ENCODE results near the gene ITFG1. TPM values are rescaled to one million over a fixed set of nuclear protein-coding genes. Genes with fewer than 3 reads are reported as not detected.

ITFG1 gene
- total RNA-seq, 2 experiments from 2014 or later, result 18.0 to 18.5 TPM

DNA sequence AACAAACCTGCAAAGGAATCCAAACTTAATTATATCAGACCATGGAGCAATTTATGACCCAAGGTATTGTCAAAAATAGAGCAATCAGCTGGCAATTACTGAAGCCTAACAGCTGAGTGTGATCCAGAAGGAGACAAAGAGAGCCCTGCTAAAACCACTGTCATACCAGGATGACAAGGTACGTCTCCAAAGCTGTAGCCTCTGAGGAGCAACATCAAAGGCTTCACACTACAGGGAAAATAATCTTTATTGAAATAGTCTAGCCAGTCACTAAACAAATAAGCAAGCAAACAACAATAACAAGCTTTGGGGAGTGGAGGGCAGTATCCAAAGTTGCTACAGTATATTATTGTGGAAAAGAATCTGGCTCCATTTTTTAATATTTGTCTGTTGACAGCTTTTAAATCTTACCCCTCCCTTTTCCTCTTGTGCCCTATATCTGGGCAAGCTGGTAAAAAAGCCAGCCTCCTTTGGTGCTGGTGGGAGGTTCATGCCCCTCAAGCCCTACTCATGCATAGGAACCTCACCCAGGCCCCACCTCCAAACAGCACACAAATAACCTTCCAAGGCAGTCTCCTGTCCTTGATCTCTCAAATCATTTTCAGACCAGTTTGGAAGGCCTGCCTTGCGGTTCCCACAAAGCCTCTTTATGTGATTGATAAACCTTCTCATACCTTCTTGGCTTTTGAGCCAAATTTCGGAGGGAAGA, 73.7 kb downstream of the ITFG1 start:
- Mint-ChIP-seq H3K36me3 (ENCODE audit: low read depth) (peaks cover 17% of the 10 kb centered on the region), H3K27me3 (no peaks in the 10 kb centered on the region), H3K27ac (no peak overlapping the region), H3K4me3 (no peak overlapping the region), H3K4me1 (ENCODE audit: low read depth) (peaks cover 4% of the 10 kb centered on the region), H3K9me3 (no peaks in the 10 kb centered on the region)
- DNase-seq (no peak), ATAC-seq (ENCODE audit: poor library complexity) (no peak)
- ChIA-PET CTCF (no interaction called here), POLR2A (no interaction called here)
- Histone ChIP-seq H3K27me3 (ENCODE audit: control insufficient read depth in 1 of 2, insufficient read depth in 2 of 2, low read length in 2 of 2) (no peaks in the 10 kb centered on the region), H3K4me1 (ENCODE audit: insufficient read depth, low read length) (peaks cover 3% of the 10 kb centered on the region), H3K4me3 (ENCODE audit: low read length) (no peak overlapping the region), H3K27ac (ENCODE audit: low read depth in 1 of 2, low read length in 2 of 2) (no peak overlapping the region), H3K9me3 (ENCODE audit: control insufficient read depth in 1 of 2, insufficient read depth in 1 of 2, low read length in 2 of 2) (no peaks in the 10 kb centered on the region), H3K36me3 (ENCODE audit: insufficient read depth, low read length) (no peaks in the 10 kb centered on the region)
- TF ChIP-seq, protein P1, sequence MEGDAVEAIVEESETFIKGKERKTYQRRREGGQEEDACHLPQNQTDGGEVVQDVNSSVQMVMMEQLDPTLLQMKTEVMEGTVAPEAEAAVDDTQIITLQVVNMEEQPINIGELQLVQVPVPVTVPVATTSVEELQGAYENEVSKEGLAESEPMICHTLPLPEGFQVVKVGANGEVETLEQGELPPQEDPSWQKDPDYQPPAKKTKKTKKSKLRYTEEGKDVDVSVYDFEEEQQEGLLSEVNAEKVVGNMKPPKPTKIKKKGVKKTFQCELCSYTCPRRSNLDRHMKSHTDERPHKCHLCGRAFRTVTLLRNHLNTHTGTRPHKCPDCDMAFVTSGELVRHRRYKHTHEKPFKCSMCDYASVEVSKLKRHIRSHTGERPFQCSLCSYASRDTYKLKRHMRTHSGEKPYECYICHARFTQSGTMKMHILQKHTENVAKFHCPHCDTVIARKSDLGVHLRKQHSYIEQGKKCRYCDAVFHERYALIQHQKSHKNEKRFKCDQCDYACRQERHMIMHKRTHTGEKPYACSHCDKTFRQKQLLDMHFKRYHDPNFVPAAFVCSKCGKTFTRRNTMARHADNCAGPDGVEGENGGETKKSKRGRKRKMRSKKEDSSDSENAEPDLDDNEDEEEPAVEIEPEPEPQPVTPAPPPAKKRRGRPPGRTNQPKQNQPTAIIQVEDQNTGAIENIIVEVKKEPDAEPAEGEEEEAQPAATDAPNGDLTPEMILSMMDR (IDR thresholded peaks at IDR 0.05), result no peak
- intact Hi-C loops (cut with DNase I, micrococcal nuclease), result no loop called here

GRCh38 chr16:47386201-47386718, 74.6 kb downstream of the ITFG1 start:
- no peaks in the 10 kb centered on the region for H3K9me3 Mint-ChIP-seq
- H3K27ac ChIP-seq (ENCODE audit: low read depth in 1 of 2, low read length in 2 of 2), result no peak overlapping the region
- intact Hi-C loops (cut with DNase I, micrococcal nuclease), result no loop called here
- ChIA-PET POLR2A (no interaction called here), CTCF (no interaction called here)
- no peaks in the 10 kb centered on the region for H3K27me3 Mint-ChIP-seq
- no peaks in the 10 kb centered on the region for H3K4me1 ChIP-seq (ENCODE audit: insufficient read depth, low read length)
- H3K36me3 Mint-ChIP-seq (ENCODE audit: low read depth), result peaks cover 17% of the 10 kb centered on the region
- no peak overlapping the region for H3K4me3 ChIP-seq (ENCODE audit: low read length)
- no peaks in the 10 kb centered on the region for H3K27me3 ChIP-seq (ENCODE audit: control insufficient read depth in 1 of 2, insufficient read depth in 2 of 2, low read length in 2 of 2)
- no peak overlapping the region for H3K4me3 Mint-ChIP-seq
- H3K27ac Mint-ChIP-seq, result no peak overlapping the region
- TF ChIP-seq, protein P1 (IDR thresholded peaks at IDR 0.05), result no peak
- no peaks in the 10 kb centered on the region for H3K4me1 Mint-ChIP-seq (ENCODE audit: low read depth)
- no peaks in the 10 kb centered on the region for H3K9me3 ChIP-seq (ENCODE audit: control insufficient read depth in 1 of 2, insufficient read depth in 1 of 2, low read length in 2 of 2)
- no peak for DNase-seq
- no peaks in the 10 kb centered on the region for H3K36me3 ChIP-seq (ENCODE audit: insufficient read depth, low read length)
- no peak for ATAC-seq (ENCODE audit: poor library complexity)

DNA sequence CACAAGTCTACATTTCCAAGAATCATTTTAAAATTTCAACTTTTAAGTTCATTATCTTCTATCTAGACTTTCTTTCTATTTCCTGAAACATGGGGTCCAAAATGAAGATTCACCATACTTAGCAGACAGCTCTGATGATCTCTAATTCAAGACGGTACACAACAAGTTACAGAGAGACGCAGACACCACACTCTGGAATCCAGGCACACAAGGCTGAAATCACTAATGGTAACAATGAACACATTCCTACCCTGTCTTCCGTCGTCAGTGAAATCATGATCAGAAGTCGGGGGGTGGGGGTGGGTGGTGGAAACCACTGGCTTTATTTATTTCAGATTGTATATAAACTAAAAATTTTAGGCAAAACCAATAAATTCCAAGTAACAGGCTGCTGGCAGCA, 78.5 kb downstream of the ITFG1 start:
- no peaks in the 10 kb centered on the region for H3K9me3 ChIP-seq (ENCODE audit: control insufficient read depth in 1 of 2, insufficient read depth in 1 of 2, low read length in 2 of 2)
- ATAC-seq (ENCODE audit: poor library complexity) (no peak), DNase-seq (no peak)
- peaks cover 3% of the 10 kb centered on the region for H3K36me3 ChIP-seq (ENCODE audit: insufficient read depth, low read length)
- no peak overlapping the region for H3K4me3 ChIP-seq (ENCODE audit: low read length)
- no peaks in the 10 kb centered on the region for H3K27me3 ChIP-seq (ENCODE audit: control insufficient read depth in 1 of 2, insufficient read depth in 2 of 2, low read length in 2 of 2)
- intact Hi-C loops (cut with DNase I, micrococcal nuclease), result no loop called here
- H3K9me3 Mint-ChIP-seq, result no peaks in the 10 kb centered on the region
- H3K4me1 ChIP-seq (ENCODE audit: insufficient read depth, low read length), result no peaks in the 10 kb centered on the region
- no peaks in the 10 kb centered on the region for H3K27me3 Mint-ChIP-seq
- no peak overlapping the region for H3K27ac Mint-ChIP-seq
- ChIA-PET CTCF (no interaction called here), POLR2A (no interaction called here)
- TF ChIP-seq, protein P1 (IDR thresholded peaks at IDR 0.05), result no peak
- H3K4me3 Mint-ChIP-seq, result no peak overlapping the region
- H3K27ac ChIP-seq (ENCODE audit: low read depth in 1 of 2, low read length in 2 of 2), result no peak overlapping the region
- no peaks in the 10 kb centered on the region for H3K4me1 Mint-ChIP-seq (ENCODE audit: low read depth)
- peaks cover 26% of the 10 kb centered on the region for H3K36me3 Mint-ChIP-seq (ENCODE audit: low read depth)

All from CD4-positive, alpha-beta T cell (primary cell).